Panc1 (cell line): ENCODE measurements around the gene WIF1.

Experiments
- POLR2AphosphoS5 ChIP-seq: IDR thresholded peaks from 2 replicates; pipeline ENCODE4 v1.6.1; 2012; ENCODE audit warnings: mild to moderate bottlenecking, low read depth, low read length, moderate library complexity
- SIN3A ChIP-seq: IDR thresholded peaks from 2 replicates; pipeline ENCODE4 v1.6.1; 2012; ENCODE audit warnings: low read depth, mild to moderate bottlenecking, low read length, moderate library complexity, borderline replicate concordance; ENCODE audit not compliant: insufficient read depth
- TF ChIP-seq, protein P1 (sequence below): fragments of 450-650 bp; IDR thresholded peaks from 2 replicates; pipeline ENCODE4 v1.5.1; 2017; ENCODE audit warnings: mild to moderate bottlenecking
- TF ChIP-seq, protein P2 (sequence below), 2 experiments: IDR thresholded peaks; 2 replicates each; pipeline ENCODE4 v1.6.1; 2011 to 2012; ENCODE audit warnings: low read depth in 2 of 2, control low read depth in 1 of 2, low read length in 1 of 2, mild to moderate bottlenecking in 1 of 2, moderate library complexity in 1 of 2; ENCODE audit not compliant: insufficient read depth in 1 of 2

DNA sequence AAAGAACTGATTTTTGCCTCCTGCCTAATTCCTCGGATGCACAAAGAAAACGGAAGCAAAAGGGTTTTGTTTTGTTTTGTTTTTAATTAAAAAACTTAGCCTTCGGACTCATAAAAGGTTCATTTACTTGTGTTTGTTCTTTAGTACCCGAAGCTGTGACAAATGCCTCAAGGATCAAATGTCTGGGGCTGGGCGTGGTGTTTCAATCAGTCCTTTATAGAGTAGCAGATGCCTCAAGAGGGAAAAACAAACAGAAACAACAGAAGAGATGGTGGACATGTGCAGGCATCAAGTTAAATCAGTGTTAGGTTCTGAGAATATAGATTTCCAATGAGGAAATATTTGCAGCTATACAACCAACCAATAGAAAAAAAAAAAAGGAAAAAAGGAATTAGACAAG lies 1.6 kb upstream of the WIF1 start:
- TF ChIP-seq, protein P1, sequence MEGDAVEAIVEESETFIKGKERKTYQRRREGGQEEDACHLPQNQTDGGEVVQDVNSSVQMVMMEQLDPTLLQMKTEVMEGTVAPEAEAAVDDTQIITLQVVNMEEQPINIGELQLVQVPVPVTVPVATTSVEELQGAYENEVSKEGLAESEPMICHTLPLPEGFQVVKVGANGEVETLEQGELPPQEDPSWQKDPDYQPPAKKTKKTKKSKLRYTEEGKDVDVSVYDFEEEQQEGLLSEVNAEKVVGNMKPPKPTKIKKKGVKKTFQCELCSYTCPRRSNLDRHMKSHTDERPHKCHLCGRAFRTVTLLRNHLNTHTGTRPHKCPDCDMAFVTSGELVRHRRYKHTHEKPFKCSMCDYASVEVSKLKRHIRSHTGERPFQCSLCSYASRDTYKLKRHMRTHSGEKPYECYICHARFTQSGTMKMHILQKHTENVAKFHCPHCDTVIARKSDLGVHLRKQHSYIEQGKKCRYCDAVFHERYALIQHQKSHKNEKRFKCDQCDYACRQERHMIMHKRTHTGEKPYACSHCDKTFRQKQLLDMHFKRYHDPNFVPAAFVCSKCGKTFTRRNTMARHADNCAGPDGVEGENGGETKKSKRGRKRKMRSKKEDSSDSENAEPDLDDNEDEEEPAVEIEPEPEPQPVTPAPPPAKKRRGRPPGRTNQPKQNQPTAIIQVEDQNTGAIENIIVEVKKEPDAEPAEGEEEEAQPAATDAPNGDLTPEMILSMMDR: no peak
- TF ChIP-seq POLR2AphosphoS5 (no peak), SIN3A (no peak)
- TF ChIP-seq, protein P2, sequence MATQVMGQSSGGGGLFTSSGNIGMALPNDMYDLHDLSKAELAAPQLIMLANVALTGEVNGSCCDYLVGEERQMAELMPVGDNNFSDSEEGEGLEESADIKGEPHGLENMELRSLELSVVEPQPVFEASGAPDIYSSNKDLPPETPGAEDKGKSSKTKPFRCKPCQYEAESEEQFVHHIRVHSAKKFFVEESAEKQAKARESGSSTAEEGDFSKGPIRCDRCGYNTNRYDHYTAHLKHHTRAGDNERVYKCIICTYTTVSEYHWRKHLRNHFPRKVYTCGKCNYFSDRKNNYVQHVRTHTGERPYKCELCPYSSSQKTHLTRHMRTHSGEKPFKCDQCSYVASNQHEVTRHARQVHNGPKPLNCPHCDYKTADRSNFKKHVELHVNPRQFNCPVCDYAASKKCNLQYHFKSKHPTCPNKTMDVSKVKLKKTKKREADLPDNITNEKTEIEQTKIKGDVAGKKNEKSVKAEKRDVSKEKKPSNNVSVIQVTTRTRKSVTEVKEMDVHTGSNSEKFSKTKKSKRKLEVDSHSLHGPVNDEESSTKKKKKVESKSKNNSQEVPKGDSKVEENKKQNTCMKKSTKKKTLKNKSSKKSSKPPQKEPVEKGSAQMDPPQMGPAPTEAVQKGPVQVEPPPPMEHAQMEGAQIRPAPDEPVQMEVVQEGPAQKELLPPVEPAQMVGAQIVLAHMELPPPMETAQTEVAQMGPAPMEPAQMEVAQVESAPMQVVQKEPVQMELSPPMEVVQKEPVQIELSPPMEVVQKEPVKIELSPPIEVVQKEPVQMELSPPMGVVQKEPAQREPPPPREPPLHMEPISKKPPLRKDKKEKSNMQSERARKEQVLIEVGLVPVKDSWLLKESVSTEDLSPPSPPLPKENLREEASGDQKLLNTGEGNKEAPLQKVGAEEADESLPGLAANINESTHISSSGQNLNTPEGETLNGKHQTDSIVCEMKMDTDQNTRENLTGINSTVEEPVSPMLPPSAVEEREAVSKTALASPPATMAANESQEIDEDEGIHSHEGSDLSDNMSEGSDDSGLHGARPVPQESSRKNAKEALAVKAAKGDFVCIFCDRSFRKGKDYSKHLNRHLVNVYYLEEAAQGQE (IDR thresholded peaks at IDR 0.05; ENCODE audit: insufficient read depth in 1 of 2, low read depth in 2 of 2, low read length in 1 of 2): no peak
